Endodermal cell (in vitro differentiated cells): ENCODE results near the gene NPBWR2. TPM values are rescaled to one million over a fixed set of nuclear protein-coding genes. Genes with fewer than 3 reads are reported as not detected.

ENCODE experiments used
- DNase-seq: peaks from one replicate; pipeline ENCODE4 v3.0.0-alpha.2; 2017
- H3K27ac ChIP-seq: 2 replicates; pipeline ENCODE4 v1.5.1; 2013; ENCODE audit warnings: mild to moderate bottlenecking, low read depth, low read length, moderate library complexity
- H3K27me3 ChIP-seq: 2 replicates; pipeline ENCODE4 v1.6.1; 2013; ENCODE audit warnings: mild to moderate bottlenecking, low read length, moderate library complexity; ENCODE audit not compliant: insufficient read depth, control insufficient read depth, poor library complexity, severe bottlenecking
- H3K36me3 ChIP-seq: 2 replicates; pipeline ENCODE4 v1.7.0; 2013; ENCODE audit warnings: mild to moderate bottlenecking, low read length, moderate library complexity; ENCODE audit not compliant: control insufficient read depth, insufficient read depth
- H3K4me1 ChIP-seq: one replicate; pipeline ENCODE4 v1.7.0; 2013; ENCODE audit warnings: low read length; ENCODE audit not compliant: control insufficient read depth, insufficient read depth
- H3K4me3 ChIP-seq: 2 replicates; pipeline ENCODE4 v1.5.1; 2013; ENCODE audit warnings: mild to moderate bottlenecking, low read length, moderate library complexity
- H3K9ac ChIP-seq: 2 replicates; pipeline ENCODE4 v1.6.1; 2013; ENCODE audit warnings: mild to moderate bottlenecking, low read length, moderate library complexity; ENCODE audit not compliant: poor library complexity, severe bottlenecking; ENCODE audit errors: extremely low read depth
- H3K9me3 ChIP-seq: 2 replicates; pipeline ENCODE4 v1.6.1; 2013; ENCODE audit warnings: mild to moderate bottlenecking, low read length, moderate library complexity; ENCODE audit not compliant: control insufficient read depth
- H3K27ac Mint-ChIP-seq: 2 replicates; pipeline ENCODE4 v1.8.0; 2020; ENCODE audit warnings: mixed read lengths
- H3K27me3 Mint-ChIP-seq: 2 replicates; pipeline ENCODE4 v1.8.0; 2021; ENCODE audit warnings: mild to moderate bottlenecking, mixed read lengths; ENCODE audit not compliant: insufficient read depth
- H3K36me3 Mint-ChIP-seq: 2 replicates; pipeline ENCODE4 v1.8.0; 2020; ENCODE audit warnings: low read depth, mixed read lengths
- H3K4me1 Mint-ChIP-seq: 2 replicates; pipeline ENCODE4 v1.8.0; 2020; ENCODE audit warnings: mixed read lengths
- H3K4me3 Mint-ChIP-seq: 2 replicates; pipeline ENCODE4 v1.8.0; 2020; ENCODE audit warnings: mild to moderate bottlenecking, moderate library complexity, mixed read lengths
- H3K9me3 Mint-ChIP-seq: 2 replicates; pipeline ENCODE4 v1.8.0; 2020; ENCODE audit warnings: mild to moderate bottlenecking, mixed read lengths
- WGBS, 2 experiments: methylation state at CpG; one replicate each; pipeline versions ENCODE4 v1.1.5 to v1.1.7; 2013; ENCODE audit warnings: missing lambda C conversion rate in 2 of 2, mixed read lengths in 1 of 2; ENCODE audit not compliant: insufficient coverage in 1 of 2, insufficient read length in 1 of 2; 5-methylcytosine and 5-hydroxymethylcytosine counted together
- total RNA-seq, 2 donors: library from RNA; stranded (reverse); fragmentation: NEBNext Ultra II Directional in 1 of 2; extraction: Animal tissue kit (Norgen Biotek cat#: 25700) in 1 of 2; gene quantifications; 2 replicates in 1 of 2; 3 replicates in 1 of 2; pipeline ENCODE4 v1.2.1, GENCODE V29; 2021
- TF ChIP-seq, protein P1 (sequence below): fragments of 200-600 bp; sonication (generic); conservative IDR thresholded peaks from 2 replicates; pipeline ENCODE4 v1.5.0; 2021; ENCODE audit warnings: antibody characterized with exemption, mild to moderate bottlenecking

NPBWR2 gene
- total RNA-seq, 2 donors from 2014 or later: not detected

- no peaks in the 10 kb centered on the region for H3K9me3 ChIP-seq
- H3K27ac ChIP-seq: no peak overlapping the region
- no peak overlapping the region for H3K9ac ChIP-seq
- H3K4me3 Mint-ChIP-seq: no peak overlapping the region
- peaks cover 16% of the 10 kb centered on the region for H3K27me3 ChIP-seq
- peaks cover 7% of the 10 kb centered on the region for H3K36me3 Mint-ChIP-seq
- peaks cover 2% of the 10 kb centered on the region for H3K9me3 Mint-ChIP-seq
- H3K27ac Mint-ChIP-seq: no peak overlapping the region
- WGBS, 2 experiments: 71 to 80% methylated on average over 4 to 6 of the region's 6 CpGs
- no peaks in the 10 kb centered on the region for H3K36me3 ChIP-seq
- DNase-seq: no peak
- TF ChIP-seq, protein P1, sequence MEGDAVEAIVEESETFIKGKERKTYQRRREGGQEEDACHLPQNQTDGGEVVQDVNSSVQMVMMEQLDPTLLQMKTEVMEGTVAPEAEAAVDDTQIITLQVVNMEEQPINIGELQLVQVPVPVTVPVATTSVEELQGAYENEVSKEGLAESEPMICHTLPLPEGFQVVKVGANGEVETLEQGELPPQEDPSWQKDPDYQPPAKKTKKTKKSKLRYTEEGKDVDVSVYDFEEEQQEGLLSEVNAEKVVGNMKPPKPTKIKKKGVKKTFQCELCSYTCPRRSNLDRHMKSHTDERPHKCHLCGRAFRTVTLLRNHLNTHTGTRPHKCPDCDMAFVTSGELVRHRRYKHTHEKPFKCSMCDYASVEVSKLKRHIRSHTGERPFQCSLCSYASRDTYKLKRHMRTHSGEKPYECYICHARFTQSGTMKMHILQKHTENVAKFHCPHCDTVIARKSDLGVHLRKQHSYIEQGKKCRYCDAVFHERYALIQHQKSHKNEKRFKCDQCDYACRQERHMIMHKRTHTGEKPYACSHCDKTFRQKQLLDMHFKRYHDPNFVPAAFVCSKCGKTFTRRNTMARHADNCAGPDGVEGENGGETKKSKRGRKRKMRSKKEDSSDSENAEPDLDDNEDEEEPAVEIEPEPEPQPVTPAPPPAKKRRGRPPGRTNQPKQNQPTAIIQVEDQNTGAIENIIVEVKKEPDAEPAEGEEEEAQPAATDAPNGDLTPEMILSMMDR: no peak
- H3K27me3 Mint-ChIP-seq: peaks cover 13% of the 10 kb centered on the region
- no peaks in the 10 kb centered on the region for H3K4me1 ChIP-seq
- no peak overlapping the region for H3K4me3 ChIP-seq
- H3K4me1 Mint-ChIP-seq: no peaks in the 10 kb centered on the region
Observed at GRCh38 chr20:64096535-64096934, 10.8 kb downstream of the NPBWR2 start.

DNA sequence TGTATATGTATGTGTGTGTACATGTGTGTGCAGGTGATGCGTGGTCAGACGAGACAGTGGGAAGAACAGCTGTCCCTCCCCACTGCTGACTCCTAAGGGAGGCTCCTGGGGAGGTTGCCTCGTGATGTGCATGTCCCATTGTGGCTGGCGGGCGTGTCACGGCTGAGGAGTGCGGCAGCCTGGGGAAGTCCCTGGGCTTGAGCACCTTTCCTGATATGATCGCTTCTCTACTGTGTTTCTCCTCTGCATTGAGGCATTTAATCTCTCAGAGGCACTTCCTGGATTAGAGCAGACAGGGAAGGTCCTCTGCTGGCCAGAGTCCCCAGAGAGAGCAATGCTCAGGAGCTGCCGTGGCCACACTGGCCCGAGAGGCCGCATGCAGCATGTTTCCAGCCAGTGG, 11.4 kb downstream of the NPBWR2 start:
- Mint-ChIP-seq H3K9me3 (peaks cover 2% of the 10 kb centered on the region), H3K4me3 (no peak overlapping the region), H3K27me3 (peaks cover 6% of the 10 kb centered on the region), H3K27ac (no peak overlapping the region), H3K4me1 (no peaks in the 10 kb centered on the region), H3K36me3 (peaks cover 7% of the 10 kb centered on the region)
- Histone ChIP-seq H3K4me3 (no peak overlapping the region), H3K27me3 (peaks cover 10% of the 10 kb centered on the region), H3K9me3 (no peaks in the 10 kb centered on the region), H3K9ac (no peak overlapping the region), H3K36me3 (no peaks in the 10 kb centered on the region), H3K27ac (no peak overlapping the region), H3K4me1 (no peaks in the 10 kb centered on the region)
- TF ChIP-seq, protein P1: no peak
- 90% methylated on average over 9 to 11 of the region's 11 CpGs for WGBS, 2 experiments
- DNase-seq: no peak

GRCh38 chr20:64095455-64095854, 11.9 kb downstream of the NPBWR2 start:
- TF ChIP-seq, protein P1: no peak
- Histone ChIP-seq H3K27ac (no peak overlapping the region), H3K9ac (no peak overlapping the region), H3K4me1 (no peaks in the 10 kb centered on the region), H3K36me3 (no peaks in the 10 kb centered on the region), H3K9me3 (no peaks in the 10 kb centered on the region), H3K4me3 (no peak overlapping the region), H3K27me3 (peaks cover 5% of the 10 kb centered on the region)
- DNase-seq: no peak
- Mint-ChIP-seq H3K27me3 (peaks cover 2% of the 10 kb centered on the region), H3K4me1 (no peaks in the 10 kb centered on the region), H3K36me3 (peaks cover 7% of the 10 kb centered on the region), H3K9me3 (peaks cover 2% of the 10 kb centered on the region), H3K4me3 (no peak overlapping the region), H3K27ac (no peak overlapping the region)
- 78 to 92% methylated on average over 3 to 4 of the region's 4 CpGs for WGBS, 2 experiments
